SK-N-DZ (cell line): ENCODE measurements around the gene CELA2B.
"Not testable (repeated sequence)": the region's sequence is repeated elsewhere in the genome, so short reads cannot be mapped to it uniquely, and the experiment has no call there.

Experiments used
- DNase-seq: peaks from one replicate; pipeline ENCODE4 v3.0.0-alpha.2; 2015; ENCODE audit warnings: low spot score

The CELA2B gene

GRCh38 chr1:15444468-15445389 is 31.2 kb upstream of the CELA2B start:
- peak; percentile 86 for DNase-seq

GRCh38 chr1:15445390-15446122 is 30.3 kb upstream of the CELA2B start:
- no peak for DNase-seq

- no peak for DNase-seq
Observed at GRCh38 chr1:15446212-15446611, 29.7 kb upstream of the CELA2B start.

- DNase-seq, result no peak
Observed at GRCh38 chr1:15448877-15449462, 26.9 kb upstream of the CELA2B start.

- DNase-seq, result no peak
Observed at GRCh38 chr1:15449567-15449966, 26.3 kb upstream of the CELA2B start.

GRCh38 chr1:15451014-15451722 is 24.7 kb upstream of the CELA2B start:
- no peak for DNase-seq

GRCh38 chr1:15452216-15452615 is 23.7 kb upstream of the CELA2B start:
- DNase-seq, result no peak

GRCh38 chr1:15452866-15453571 is 22.9 kb upstream of the CELA2B start:
- no peak for DNase-seq

- no peak for DNase-seq
Observed at GRCh38 chr1:15453734-15454133, 22.2 kb upstream of the CELA2B start.

- DNase-seq, result no peak
Observed at GRCh38 chr1:15454256-15454655, 21.6 kb upstream of the CELA2B start.

GRCh38 chr1:15455522-15455921 is 20.4 kb upstream of the CELA2B start:
- no peak for DNase-seq

- no peak for DNase-seq
Observed at GRCh38 chr1:15456313-15456954, 19.5 kb upstream of the CELA2B start, which contains the start of gene CELA2A. Gene CELA2A, plus strand, starts transcription at chr1:15456732. Its CDS starts 22 bp downstream, at chr1:15456754.

- DNase-seq, result no peak
Observed at GRCh38 chr1:15457585-15457984, 18.3 kb upstream of the CELA2B start.

- not testable (repeated sequence) for DNase-seq
Observed at GRCh38 chr1:15458388-15458787, 17.5 kb upstream of the CELA2B start.

- DNase-seq, result peak; percentile 34
Observed at GRCh38 chr1:15459771-15460707, 15.9 kb upstream of the CELA2B start.

- DNase-seq, result no peak
Observed at GRCh38 chr1:15460708-15461095, 15.2 kb upstream of the CELA2B start.

GRCh38 chr1:15463064-15463800 is 12.7 kb upstream of the CELA2B start:
- not testable (repeated sequence) for DNase-seq

- not testable (repeated sequence) for DNase-seq
Observed at GRCh38 chr1:15463926-15464322, 12.0 kb upstream of the CELA2B start.

- no peak for DNase-seq
Observed at GRCh38 chr1:15465674-15466073, 10.2 kb upstream of the CELA2B start.
